Motor neuron (in vitro differentiated cells): ENCODE measurements around the gene MITD1. TPM values are rescaled to one million over a fixed set of nuclear protein-coding genes. Genes with fewer than 3 reads are reported as not detected.
"Not testable (repeated sequence)": the region's sequence is repeated elsewhere in the genome, so short reads cannot be mapped to it uniquely, and the experiment has no call there.

ENCODE experiments used
- ATAC-seq, 8 experiments: fragments of 200-7000 bp; cut with Tn5 transposase; replicated peaks in 6 of 8; 2 replicates each; pipeline ENCODE4 v1.8.0; 2021; ENCODE audit warnings: mild to moderate bottlenecking in 8 of 8, moderate library complexity in 8 of 8
- H3K27ac ChIP-seq, 2 donors: fragments of 250-450 bp; sonication (Bioruptor Pico); 2 replicates each; pipeline ENCODE4 v1.9.0; 2021; ENCODE audit warnings: antibody characterized with exemption in 2 of 2, mild to moderate bottlenecking in 2 of 2, moderate library complexity in 1 of 2
- H3K4me1 ChIP-seq, 2 donors: fragments of 250-450 bp; sonication (Bioruptor Pico); replicated peaks in 1 of 2; 2 replicates each; pipeline ENCODE4 v1.6.1; 2021; ENCODE audit warnings: antibody characterized with exemption in 2 of 2, mild to moderate bottlenecking in 2 of 2, moderate library complexity in 1 of 2
- H3K4me3 ChIP-seq, 5 donors: fragments of 250-450 bp; sonication (Bioruptor Pico); 2 replicates each; pipeline ENCODE4 v1.9.0; 2021; ENCODE audit warnings: antibody characterized with exemption in 5 of 5, mild to moderate bottlenecking in 5 of 5, moderate library complexity in 4 of 5
- WGBS, 10 experiments: fragments of 450-650 bp; shearing (Covaris generic); methylation state at CpG; one replicate each; pipeline ENCODE4 v1.0.0; 2022; 5-methylcytosine and 5-hydroxymethylcytosine counted together
- in situ Hi-C, 9 experiments: fragments of 400-800 bp; cut with MboI; loops; one replicate each; pipeline ENCODE4 v1.15.0; 2021; ENCODE audit warnings: low sequenced_read_pairs in 9 of 9, low pct_unique_long_range_greater_than_20kb in 2 of 9; ENCODE audit not compliant: unreplicated experiment in 9 of 9
- total RNA-seq, 8 experiments: library from RNA; unstranded; fragments of 300-600 nt; gene quantifications; 2 replicates each; pipeline versions ENCODE4 v1.2.3 to v1.2.4, GENCODE V29; 2022

Gene MITD1
- total RNA-seq, 8 experiments from 2014 or later, result 16.2 to 51.1 (median 30.0) TPM

DNA sequence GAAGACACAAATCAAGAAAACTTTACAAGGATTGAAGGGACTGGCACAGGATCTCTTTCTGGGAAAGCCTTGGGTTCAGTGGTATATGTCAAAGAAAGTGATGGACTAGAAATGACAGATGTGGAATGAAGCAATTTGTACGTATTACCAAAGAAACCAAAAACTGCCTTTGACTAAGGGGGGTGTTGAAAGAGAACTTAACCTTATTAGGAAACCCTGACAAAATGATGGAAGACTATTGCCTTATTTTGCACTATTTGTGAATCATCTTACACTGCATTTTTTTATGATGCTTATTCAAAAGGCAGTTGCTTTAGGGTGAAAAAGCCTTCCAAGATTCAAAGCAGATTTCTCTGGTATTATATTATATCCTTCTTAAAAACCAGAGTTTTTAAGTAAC lies 30.2 kb downstream of the MITD1 start:
- Histone ChIP-seq H3K4me1 (peaks cover 4 to 8% of the 10 kb centered on the region in 2 donors), H3K27ac (no peak overlapping the region), H3K4me3 (no peak overlapping the region)
- in situ Hi-C loops, result no loop called here
- WGBS, 10 experiments, result 56 to 100% (median 100%) methylated on average over 1 of the region's 1 CpG; no CpG with 5 or more reads in 3 of the 10 experiments
- no peak for ATAC-seq

DNA sequence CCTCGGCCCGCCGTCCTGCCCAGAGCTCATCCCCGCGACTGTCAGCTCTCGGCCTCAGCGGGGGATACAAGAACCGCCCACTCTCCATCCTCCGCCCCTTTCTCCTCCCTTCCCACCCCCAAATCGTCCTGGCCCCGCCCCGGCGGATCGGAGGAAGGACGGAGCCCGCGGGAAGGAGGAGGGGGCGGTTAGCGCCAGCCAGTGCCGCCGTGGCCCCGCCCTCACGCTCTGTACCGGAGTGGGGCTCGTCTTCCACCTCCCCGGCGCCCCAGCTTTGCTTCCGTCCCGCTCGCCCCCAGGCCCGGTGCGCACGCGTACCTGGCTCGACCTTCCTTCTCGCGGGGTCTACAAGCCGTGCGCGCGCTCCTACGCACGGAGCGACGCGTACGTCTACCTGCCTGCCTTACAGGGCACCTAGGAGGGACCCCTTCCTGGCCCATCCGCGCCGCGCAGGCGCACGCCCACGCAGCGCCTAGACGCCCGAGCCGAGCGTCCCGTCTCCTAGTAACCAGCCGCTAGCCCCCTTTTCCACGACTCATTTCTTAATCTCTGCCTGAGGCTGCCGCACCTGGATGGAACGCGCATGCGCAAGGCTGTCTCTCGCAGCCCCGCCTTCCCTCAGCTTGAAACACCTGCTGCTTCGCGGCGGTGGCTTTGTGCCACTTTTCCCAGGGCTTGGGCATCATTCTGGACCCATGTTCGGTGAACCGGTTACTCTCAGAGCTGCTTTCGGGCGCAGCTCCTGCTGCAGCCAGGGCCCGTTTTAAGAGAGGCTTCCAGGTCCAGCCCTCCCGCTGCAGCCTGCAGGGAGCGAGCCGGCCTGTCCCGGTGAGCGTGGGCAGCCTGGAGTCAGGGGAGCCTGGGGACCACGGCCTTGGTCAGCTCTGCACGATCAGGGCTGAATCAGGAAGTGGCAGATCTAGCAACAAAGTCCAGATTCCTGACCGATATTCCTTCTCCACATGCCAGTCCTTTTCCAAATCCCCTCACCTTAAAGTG lies 39.4 kb downstream of the MITD1 start, which contains the start of gene C2orf15:
Gene C2orf15 (plus strand): TSS at position 598 of the 999 bp plus-strand sequence. CDS start 8,852 bp downstream, outside the sequence.
- WGBS, 10 experiments, result 0 to 4% (median 0%) methylated on average over 2 to 26 of the region's 84 CpGs; no CpG with 5 or more reads in 3 of the 10 experiments
- in situ Hi-C loops, result no loop called here
- H3K4me1 ChIP-seq, result peaks cover 0 to 5% of the 10 kb centered on the region in 2 donors
- peak; percentile 88 to 93 (median 90) for ATAC-seq
- H3K4me3 ChIP-seq, result peak within 1 kb of the TSS; percentile 54 to 75 (median 66)
- H3K27ac ChIP-seq, result peak within 1 kb of the TSS; percentile 68 to 72

DNA sequence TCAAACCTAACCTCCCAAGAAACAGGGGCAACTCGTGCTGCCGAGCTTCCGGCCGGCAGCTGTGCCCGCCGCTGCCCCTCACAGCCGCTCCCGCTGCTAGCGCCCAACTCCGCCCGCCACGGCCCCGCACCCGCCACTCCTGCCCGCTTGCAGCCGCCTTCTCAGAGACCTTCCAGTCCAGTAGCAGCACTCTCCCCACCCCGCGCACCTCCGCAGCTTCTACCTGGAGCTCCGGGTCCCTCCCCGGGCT lies 40.1 kb downstream of the MITD1 start:
- peak in 7 of 8 experiments; percentile 38 to 63 (median 43) for ATAC-seq
- H3K4me3 ChIP-seq, result peak overlapping the region; percentile 54 to 75 (median 66)
- no CpG with 5 or more reads among the region's 21 CpGs for WGBS, 10 experiments
- H3K4me1 ChIP-seq, result peaks cover 0 to 5% of the 10 kb centered on the region in 2 donors
- in situ Hi-C loops, result no loop called here
- peak overlapping the region; percentile 68 to 72 for H3K27ac ChIP-seq

DNA sequence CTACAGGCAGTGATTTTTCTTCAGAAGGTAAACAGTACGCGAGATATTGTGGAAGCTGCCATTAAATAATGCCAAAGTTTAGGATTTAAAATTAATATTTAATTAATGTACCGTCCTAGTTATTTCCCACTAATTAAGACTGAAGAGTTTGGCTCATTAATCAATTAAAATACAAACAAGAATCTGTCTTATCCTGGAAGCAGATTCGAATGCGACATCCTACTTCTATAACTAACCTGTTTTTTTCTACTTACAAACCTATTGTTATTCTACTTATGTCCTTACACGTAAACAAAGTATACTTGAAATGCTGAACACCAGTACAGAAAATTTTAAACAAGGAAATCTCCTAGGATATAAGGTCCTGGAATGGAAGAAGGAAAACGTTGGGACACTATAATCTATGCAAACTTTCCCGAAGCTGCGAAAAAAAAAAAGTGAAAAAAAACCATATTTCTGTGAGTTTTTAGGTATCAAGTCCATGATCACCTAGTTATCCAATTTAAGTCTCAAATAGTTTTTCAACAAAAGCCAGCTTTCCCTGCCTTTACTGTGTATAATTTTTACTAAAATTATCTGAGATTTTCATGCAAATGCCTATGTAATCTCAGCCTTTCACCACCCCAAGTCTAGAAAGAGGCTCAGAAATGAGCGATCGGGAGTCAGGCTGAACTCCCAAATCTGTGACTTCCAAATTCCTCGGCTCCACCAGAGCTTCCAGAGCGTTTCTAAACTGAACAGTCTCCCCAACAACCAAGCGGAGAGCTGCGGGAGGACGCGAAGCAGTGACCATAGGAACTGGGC lies 40.6 kb downstream of the MITD1 start:
- ATAC-seq, result no peak
- Histone ChIP-seq H3K4me3 (peak overlapping the region; percentile 54 to 75 (median 66)), H3K4me1 (peaks cover 0 to 5% of the 10 kb centered on the region in 2 donors), H3K27ac (no peak overlapping the region)
- in situ Hi-C loops, result no loop called here
- WGBS, 10 experiments, result 13 to 74% (median 29%) methylated on average over 4 to 17 of the region's 17 CpGs

DNA sequence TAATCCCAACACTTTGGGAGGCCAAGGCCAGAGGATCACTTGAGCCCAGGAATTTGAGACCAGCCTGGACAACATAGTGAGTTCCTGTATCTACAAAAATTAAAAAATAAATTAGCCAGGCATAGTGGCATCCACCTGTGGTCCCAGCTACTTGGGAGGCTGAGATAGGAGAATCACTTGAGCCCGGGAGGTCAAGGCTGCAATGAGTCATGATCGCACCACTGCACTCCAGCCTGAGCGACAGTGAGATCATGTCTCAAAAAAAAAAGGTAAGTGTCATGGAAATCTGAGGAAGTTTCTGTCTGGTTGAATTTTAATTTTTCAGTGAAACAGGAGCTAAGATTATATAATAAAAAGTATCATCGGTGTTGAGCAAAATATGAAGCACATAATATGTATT lies 41.9 kb downstream of the MITD1 start:
- in situ Hi-C loops, result no loop called here
- H3K4me3 ChIP-seq, result no peak overlapping the region
- no peak overlapping the region for H3K27ac ChIP-seq
- WGBS, 10 experiments, result 75 to 100% (median 97%) methylated on average over 1 to 4 of the region's 4 CpGs; no CpG with 5 or more reads in 1 of the 10 experiments
- peaks cover 0 to 5% of the 10 kb centered on the region in 2 donors for H3K4me1 ChIP-seq
- no peak for ATAC-seq

DNA sequence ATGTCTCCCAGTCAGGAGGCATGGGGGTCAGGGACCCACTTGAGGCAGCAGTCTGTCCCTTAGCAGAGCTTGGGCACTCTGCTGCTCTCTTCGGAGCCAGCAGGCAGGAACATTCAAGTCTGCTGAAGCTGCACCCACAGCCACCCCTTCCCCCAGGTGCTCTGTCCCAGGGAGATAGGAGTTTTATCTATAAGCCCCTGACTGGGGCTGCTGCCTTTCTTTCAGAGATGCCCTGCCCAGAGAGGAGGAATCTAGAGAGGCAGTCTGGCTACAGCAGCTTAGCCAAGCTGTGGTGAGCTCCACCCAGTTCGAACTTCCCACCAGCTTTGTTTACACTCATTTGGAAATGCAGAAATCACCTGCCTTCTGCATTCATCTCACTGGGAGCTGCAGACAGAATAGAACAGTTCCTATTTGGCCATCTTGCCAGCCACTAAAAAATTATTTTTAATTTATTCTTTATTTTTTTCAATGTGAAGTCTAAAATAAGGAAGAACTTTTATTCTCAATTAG lies 45.8 kb downstream of the MITD1 start:
- H3K4me1 ChIP-seq, in situ Hi-C loops, H3K27ac ChIP-seq, H3K4me3 ChIP-seq: not testable (repeated sequence)
- 80 to 100% (median 92%) methylated on average over 1 to 2 of the region's 2 CpGs; no CpG with 5 or more reads in 6 of the 10 experiments for whole genome bisulfite sequencing, 10 experiments
- peak in 3 of 8 experiments; percentile 39 to 93 (median 86) for ATAC-seq

DNA sequence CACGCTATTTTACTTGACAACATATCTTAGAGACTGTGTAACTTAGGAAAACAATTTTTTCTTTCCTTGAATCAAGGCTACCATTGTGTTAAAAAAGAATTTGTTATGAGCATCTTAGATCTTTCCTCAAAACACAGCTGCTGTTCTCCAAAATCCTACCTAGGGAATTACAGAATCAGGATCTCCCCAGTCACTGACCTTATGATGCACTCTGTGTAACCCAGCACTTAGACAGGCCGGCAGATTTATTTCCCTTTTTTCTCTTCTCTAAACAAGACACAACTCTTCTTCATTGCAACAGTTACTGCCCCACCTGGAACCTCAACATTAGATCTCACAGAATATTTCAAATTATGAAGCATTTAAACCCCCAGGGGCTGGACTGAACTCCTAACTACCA lies 52.9 kb downstream of the MITD1 start:
- ATAC-seq, result no peak
- in situ Hi-C loops, result no loop called here

More for the DNA sequence above, 52.9 kb downstream of the MITD1 start:
- Histone ChIP-seq H3K27ac (no peak overlapping the region), H3K4me3 (no peak overlapping the region), H3K4me1 (no peaks in the 10 kb centered on the region)
- 56 to 100% (median 95%) methylated on average over 1 to 2 of the region's 2 CpGs; no CpG with 5 or more reads in 1 of the 10 experiments for WGBS, 10 experiments

Other genes with a start within 250 kb of the MITD1 start
- gene CRACDL, start 244.8 kb downstream of the MITD1 start, total RNA-seq, result 1 to 10 TPM in 1 of 8 experiments, under 1 TPM in 5, not detected in 2; 0.11 to 5.5 (median 0.64) TPM
- gene C2orf15, start 39.4 kb downstream of the MITD1 start, total RNA-seq, result 1 to 10 TPM in 7 of 8 experiments, under 1 TPM in 1; 0.76 to 5.7 (median 3.2) TPM
- 10 to 100 TPM in 6 of 8 experiments, 1 to 10 TPM in 2; 5.6 to 25.2 (median 16.0) TPM for gene TSGA10, start 26.1 kb downstream of the MITD1 start, total RNA-seq
- gene LIPT1, start 26.1 kb downstream of the MITD1 start, total RNA-seq, result 10 to 100 TPM in 4 of 8 experiments, 1 to 10 TPM in 4; 6.6 to 13.9 (median 10.0) TPM
- 10 to 100 TPM; 39.8 to 62.5 (median 53.3) TPM for gene MRPL30, start 126 bp upstream of the MITD1 start, total RNA-seq
- gene LYG2, start 74.6 kb upstream of the MITD1 start, total RNA-seq, result 1 to 10 TPM in 1 of 8 experiments, under 1 TPM in 1, not detected in 6; 0.41 to 1.6 TPM
- gene LYG1, start 120.1 kb upstream of the MITD1 start, total RNA-seq, result 1 to 10 TPM in 5 of 8 experiments, under 1 TPM in 1, not detected in 2; 0.72 to 1.5 (median 1.1) TPM
- gene TXNDC9, start 155.3 kb upstream of the MITD1 start, total RNA-seq, result 10 to 100 TPM; 26.7 to 54.4 (median 42.9) TPM
- 10 to 100 TPM; 15.2 to 58.9 (median 26.7) TPM for gene EIF5B, start 156.3 kb upstream of the MITD1 start, total RNA-seq